Activated T-cell treated with anti-CD3 and anti-CD28 coated beads for 1 hour (primary cell): ENCODE results near the gene KRT81.

Experiments
- DNase-seq: peaks from one replicate; pipeline ENCODE4 v3.0.0-alpha.2; 2020; ENCODE audit warnings: low read depth

The KRT81 gene

GRCh38 chr12:52291267-52291935 lies at the start of gene KRT81:
TSS of gene KRT81 (minus strand) at chr12:52291534. CDS start at chr12:52291465, 69 bp downstream.
- no peak for DNase-seq

- no peak for DNase-seq
Observed at GRCh38 chr12:52338241-52338960, 47.1 kb upstream of the KRT81 start.

GRCh38 chr12:52337054-52337453 lies 45.7 kb upstream of the KRT81 start:
- no peak for DNase-seq

- no peak for DNase-seq
Observed at GRCh38 chr12:52336641-52337040, 45.3 kb upstream of the KRT81 start.

- DNase-seq, result no peak
Observed at GRCh38 chr12:52335598-52336262, 44.4 kb upstream of the KRT81 start.

- DNase-seq, result no peak
Observed at GRCh38 chr12:52334185-52334584, 42.9 kb upstream of the KRT81 start.

GRCh38 chr12:52333321-52333720 lies 42.0 kb upstream of the KRT81 start:
- DNase-seq, result no peak

- DNase-seq, result no peak
Observed at GRCh38 chr12:52332381-52332780, 41.0 kb upstream of the KRT81 start.

- DNase-seq, result no peak
Observed at GRCh38 chr12:52331833-52332232, 40.5 kb upstream of the KRT81 start.

- no peak for DNase-seq
Observed at GRCh38 chr12:52331039-52331438, 39.7 kb upstream of the KRT81 start.

- DNase-seq, result no peak
Observed at GRCh38 chr12:52327830-52328500, 36.6 kb upstream of the KRT81 start.

- peak; percentile 61 for DNase-seq
Observed at GRCh38 chr12:52327052-52327829, 35.9 kb upstream of the KRT81 start.

GRCh38 chr12:52324153-52324444 lies 32.8 kb upstream of the KRT81 start:
- no peak for DNase-seq

GRCh38 chr12:52323416-52324152 lies 32.2 kb upstream of the KRT81 start:
- DNase-seq, result no peak

- no peak for DNase-seq
Observed at GRCh38 chr12:52323001-52323400, 31.7 kb upstream of the KRT81 start.

GRCh38 chr12:52322069-52322468 lies 30.7 kb upstream of the KRT81 start:
- DNase-seq, result no peak

GRCh38 chr12:52321418-52321817 lies 30.1 kb upstream of the KRT81 start:
- DNase-seq, result no peak

GRCh38 chr12:52320784-52321400 lies 29.6 kb upstream of the KRT81 start, which contains the start of gene KRT83:
TSS of gene KRT83 (minus strand) at chr12:52321398. CDS start at chr12:52321335, 63 bp downstream.
- DNase-seq, result no peak

- DNase-seq, result no peak
Observed at GRCh38 chr12:52319097-52319496, 27.8 kb upstream of the KRT81 start.

- DNase-seq, result no peak
Observed at GRCh38 chr12:52318241-52318990, 27.1 kb upstream of the KRT81 start.
